ENCODE data around the gene GMDS. TPM values are rescaled to one million over a fixed set of nuclear protein-coding genes. Genes with fewer than 3 reads are reported as not detected.

GMDS gene
- total and polyA plus RNA-seq, 2 of the 13 experiments (the other 11 are each of a cell fraction or from before 2014, with no cell fraction given): 64.4 to 112 TPM

DNA sequence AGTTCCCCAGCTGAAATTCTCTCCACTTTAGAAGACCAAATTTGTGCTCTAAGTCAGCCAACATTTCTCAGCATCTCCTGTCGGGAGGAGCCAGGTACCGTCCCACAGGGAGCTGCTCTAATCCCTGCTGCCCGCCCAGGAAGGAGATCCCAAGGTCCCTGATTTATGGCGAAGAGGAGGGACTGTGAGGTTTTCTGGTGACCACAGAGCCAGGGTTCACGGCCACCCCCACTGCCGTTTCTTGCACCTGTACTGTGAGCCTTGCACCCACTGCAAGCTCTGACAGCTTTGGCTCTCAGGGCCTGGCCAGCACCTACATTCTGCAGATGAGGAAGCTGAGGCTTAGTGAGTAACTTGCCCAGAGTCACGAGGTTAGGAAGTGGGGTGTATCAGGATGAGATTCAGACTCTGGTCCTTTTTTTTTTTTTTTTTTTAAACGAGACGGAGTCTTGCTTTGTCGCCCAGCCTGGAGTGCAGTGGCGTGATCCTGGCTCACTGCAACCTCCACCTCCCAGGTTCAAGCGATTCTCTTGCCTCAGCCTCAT lies 600.8 kb downstream of the GMDS start (continued):
- TF ChIP-seq ZFP62 (CRISPR knock-in tag; IDR thresholded peaks at IDR 0.05): no peak
- TF ChIP-seq REPIN1 (CRISPR knock-in tag; IDR thresholded peaks at IDR 0.05; ENCODE audit: borderline replicate concordance, low read depth): no peak
- TF ChIP-seq ZNF598 (CRISPR knock-in tag; IDR thresholded peaks at IDR 0.05; ENCODE audit: borderline replicate concordance): no peak
- TF ChIP-seq, protein P1, sequence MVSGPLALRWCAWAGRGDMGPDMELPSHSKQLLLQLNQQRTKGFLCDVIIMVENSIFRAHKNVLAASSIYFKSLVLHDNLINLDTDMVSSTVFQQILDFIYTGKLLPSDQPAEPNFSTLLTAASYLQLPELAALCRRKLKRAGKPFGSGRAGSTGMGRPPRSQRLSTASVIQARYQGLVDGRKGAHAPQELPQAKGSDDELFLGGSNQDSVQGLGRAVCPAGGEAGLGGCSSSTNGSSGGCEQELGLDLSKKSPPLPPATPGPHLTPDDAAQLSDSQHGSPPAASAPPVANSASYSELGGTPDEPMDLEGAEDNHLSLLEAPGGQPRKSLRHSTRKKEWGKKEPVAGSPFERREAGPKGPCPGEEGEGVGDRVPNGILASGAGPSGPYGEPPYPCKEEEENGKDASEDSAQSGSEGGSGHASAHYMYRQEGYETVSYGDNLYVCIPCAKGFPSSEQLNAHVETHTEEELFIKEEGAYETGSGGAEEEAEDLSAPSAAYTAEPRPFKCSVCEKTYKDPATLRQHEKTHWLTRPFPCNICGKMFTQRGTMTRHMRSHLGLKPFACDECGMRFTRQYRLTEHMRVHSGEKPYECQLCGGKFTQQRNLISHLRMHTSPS (CRISPR knock-in tag; IDR thresholded peaks at IDR 0.05; ENCODE audit: low read depth): no peak
- TF ChIP-seq ZFP36 (IDR thresholded peaks at IDR 0.05; ENCODE audit: borderline replicate concordance, low read depth, low read length, partially characterized antibody): no peak

DNA sequence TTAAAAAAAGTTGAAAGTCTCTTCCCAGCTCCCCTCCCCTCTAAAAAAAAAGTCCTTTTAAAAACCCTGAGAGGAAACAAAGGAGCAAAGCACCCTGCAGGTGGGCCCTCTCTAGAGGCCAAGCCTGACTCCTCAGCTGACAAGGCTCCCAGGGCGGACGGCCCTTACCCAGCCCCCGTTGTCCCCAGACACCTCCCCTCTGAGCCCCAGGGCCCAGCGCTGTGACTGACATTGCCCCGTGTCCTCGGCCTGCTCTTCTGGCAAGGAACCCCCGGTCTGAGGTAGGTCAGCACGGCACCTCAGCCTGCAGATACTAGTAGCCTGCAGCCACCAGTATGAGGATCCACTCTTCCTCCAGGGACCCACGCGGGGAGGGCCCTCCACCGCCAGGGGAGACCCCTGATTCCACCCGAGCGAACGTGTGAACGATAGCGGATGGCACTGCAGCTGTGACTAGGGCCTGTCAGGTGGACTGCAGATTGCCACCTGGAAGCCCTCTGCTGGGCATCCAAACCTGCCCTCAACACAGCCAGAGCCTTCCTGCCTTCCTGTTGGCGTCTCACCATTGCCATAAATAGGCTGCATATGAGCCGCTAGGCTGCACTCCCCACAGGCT lies 601.5 kb downstream of the GMDS start:
- Histone ChIP-seq H4K20me1 (ENCODE audit: insufficient read depth, low read length) (no peaks in the 10 kb centered on the region; the same call in 1 of the 2 replicates), H3K27ac (ENCODE audit: extremely low read length, insufficient read depth, low read length) (no peak overlapping the region), H3K9ac (ENCODE audit: insufficient read depth, low read depth, low read length) (no peak overlapping the region), H3K27me3 (ENCODE audit: control insufficient read depth in 1 of 2, insufficient read depth in 2 of 2, low read length in 2 of 2) (no peaks in the 10 kb centered on the region), H3K4me3 (replicated peaks in 1 of 3; ENCODE audit: insufficient read depth in 1 of 3, low read depth in 2 of 3, low read length in 3 of 3) (no peak overlapping the region), H3K4me1 (ENCODE audit: insufficient read depth, low read length) (no peaks in the 10 kb centered on the region), H3K9me3 (ENCODE audit: low read length) (no peaks in the 10 kb centered on the region), H3K36me3 (replicated peaks in 1 of 2; ENCODE audit: control insufficient read depth in 1 of 2, insufficient read depth in 2 of 2, low read length in 2 of 2) (peaks cover 2 to 40% of the 10 kb centered on the region in 2 experiments; a peak in 4 of 5 replicates), H2AFZ (ENCODE audit: low read length) (no peak overlapping the region), H3K79me2 (ENCODE audit: insufficient read depth, low read length) (no peaks in the 10 kb centered on the region), H3K4me2 (ENCODE audit: low read depth, low read length) (no peak overlapping the region)
- WGBS (ENCODE audit: low lambda C conversion rate): 95% methylated on average over 15 of the region's 18 CpGs
- ChIA-PET POLR2A (no interaction called here), CTCF (ENCODE audit: low intra/inter-chr PET ratio, low total read pairs) (no interaction called here)
- DNase-seq (ENCODE audit: low spot score) (no peak), FAIRE-seq (no peak), ATAC-seq (peak; percentile 12; the same call in 1 of the 3 replicates)
- TF ChIP-seq ZNF772 (CRISPR knock-in tag; IDR thresholded peaks at IDR 0.05): no peak
- peak; percentile 55 for TF ChIP-seq AGO2 (optimal IDR thresholded peaks at IDR 0.05; ENCODE audit: low read depth, low read length)
- TF ChIP-seq ZNF296 (CRISPR knock-in tag; conservative IDR thresholded peaks at IDR 0.05): no peak
- no peak for TF ChIP-seq SAFB2 (CRISPR knock-in tag; IDR thresholded peaks at IDR 0.05; ENCODE audit: borderline replicate concordance, low read depth)
- intact Hi-C loops (cut with micrococcal nuclease; ENCODE audit: unreplicated experiment) (no loop called here), in situ Hi-C loops (cut with HindIII; ENCODE audit: extremely low pct_ligation_motif_present, low pct_unique_long_range_greater_than_20kb) (no loop called here)
- BruUV-seq (replicated peaks): no TSS peak
